Keratinocyte (primary cell): ENCODE measurements around the gene PTRH2. TPM values are rescaled to one million over a fixed set of nuclear protein-coding genes. Genes with fewer than 3 reads are reported as not detected.

Experiments
- DNase-seq: peaks from one replicate; pipeline ENCODE4 v3.0.0-alpha.2; 2011; ENCODE audit warnings: low read depth, missing footprints, low spot score
- FAIRE-seq: peaks from 2 replicates; lab custom pipeline; 2011; peaks lifted over from hg19 to GRCh38; lab: Jason Lieb, UNC
- H2AFZ ChIP-seq: 2 replicates; pipeline ENCODE4 v1.6.0; 2012; ENCODE audit warnings: low read length, control low read depth, inconsistent platforms; ENCODE audit not compliant: control insufficient read depth
- H3K27ac ChIP-seq: 2 replicates; pipeline ENCODE4 v1.5.1; 2011; ENCODE audit warnings: low read length; ENCODE audit not compliant: control insufficient read depth, insufficient read depth
- H3K27me3 ChIP-seq: 3 replicates; pipeline ENCODE4 v1.6.0; 2011; ENCODE audit warnings: low read length; ENCODE audit not compliant: control insufficient read depth, insufficient read depth; ENCODE audit errors: extremely low read depth
- H3K36me3 ChIP-seq, 2 experiments: 2 replicates in 1 of 2; 3 replicates in 1 of 2; pipeline ENCODE4 v1.5.1; 2011; ENCODE audit warnings: low read length in 2 of 2, mild to moderate bottlenecking in 1 of 2; ENCODE audit not compliant: control insufficient read depth in 2 of 2, insufficient read depth in 2 of 2; ENCODE audit errors: extremely low read depth in 1 of 2
- H3K4me1 ChIP-seq: 3 replicates; pipeline ENCODE4 v1.5.1; 2011; ENCODE audit warnings: low read length; ENCODE audit not compliant: control insufficient read depth, insufficient read depth; ENCODE audit errors: extremely low read depth
- H3K4me2 ChIP-seq: 3 replicates; pipeline ENCODE4 v1.6.0; 2011; ENCODE audit warnings: low read depth, low read length; ENCODE audit not compliant: control insufficient read depth, insufficient read depth; ENCODE audit errors: extremely low read depth
- H3K4me3 ChIP-seq, 3 experiments: fragments of 200-600 bp in 1 of 3; sonication (generic) in 1 of 3; 2 replicates in 2 of 3; 3 replicates in 1 of 3; pipeline ENCODE4 v1.5.1; 2011 to 2016; ENCODE audit warnings: low read length in 3 of 3, mild to moderate bottlenecking in 3 of 3, control low read depth in 2 of 3, inconsistent platforms in 1 of 3, low read depth in 1 of 3, mixed read lengths in 1 of 3, mixed run types in 1 of 3, moderate library complexity in 1 of 3; ENCODE audit not compliant: control insufficient read depth in 2 of 3, insufficient read depth in 2 of 3; ENCODE audit errors: extremely low read depth in 1 of 3
- H3K79me2 ChIP-seq: 2 replicates; pipeline ENCODE4 v1.6.0; 2012; ENCODE audit warnings: low read length; ENCODE audit not compliant: control insufficient read depth, insufficient read depth
- H3K9ac ChIP-seq: 3 replicates; pipeline ENCODE4 v1.6.0; 2011; ENCODE audit warnings: low read length; ENCODE audit not compliant: control insufficient read depth, insufficient read depth; ENCODE audit errors: extremely low read depth
- H3K9me1 ChIP-seq: 3 replicates; pipeline ENCODE4 v1.6.0; 2011; ENCODE audit warnings: low read length; ENCODE audit not compliant: control insufficient read depth, insufficient read depth; ENCODE audit errors: extremely low read depth
- H3K9me3 ChIP-seq: 2 replicates; pipeline ENCODE4 v1.5.1; 2012; ENCODE audit warnings: low read depth, low read length; ENCODE audit not compliant: control insufficient read depth
- H4K20me1 ChIP-seq: 3 replicates; pipeline ENCODE4 v1.6.0; 2011; ENCODE audit warnings: low read length; ENCODE audit not compliant: control insufficient read depth, insufficient read depth; ENCODE audit errors: extremely low read depth
- CTCF ChIP-seq, 3 experiments: IDR thresholded peaks in 1 of 3; conservative IDR thresholded peaks in 1 of 3; optimal IDR thresholded peaks in 1 of 3; 2 replicates in 2 of 3; 3 replicates in 1 of 3; pipeline versions ENCODE3 to v1.5.1; 2011; ENCODE audit warnings: low read length in 3 of 3, mild to moderate bottlenecking in 3 of 3, moderate library complexity in 2 of 3, control low read depth in 1 of 3, inconsistent platforms in 1 of 3; ENCODE audit not compliant: insufficient read depth in 2 of 3; ENCODE audit errors: extremely low read depth in 1 of 3
- EZH2 ChIP-seq: IDR thresholded peaks from one replicate; pipeline ENCODE4 v1.6.1; 2012; ENCODE audit warnings: inconsistent platforms, mild to moderate bottlenecking, low read length, moderate library complexity
- dilution Hi-C: fragments of 300-500 bp; cut with MboI; formaldehyde crosslinking; loops from one replicate; pipeline ENCODE4 v1.7.0; 2020; ENCODE audit warnings: low sequenced_read_pairs; ENCODE audit not compliant: extremely low pct_ligation_motif_present
- polyA plus RNA-seq, 5 experiments: library from polyadenylated mRNA; depleted of rRNA in 3 of 5; stranded (reverse) in 3 of 5; stranded (forward) in 1 of 5; unstranded in 1 of 5; fragments of >200 nt; gene quantifications; 1 replicate in 1 of 5; 2 replicates in 3 of 5; 3 replicates in 1 of 5; pipeline versions ENCODE4 v1.2.1 to v1.2.3, GENCODE V29; 2011 to 2012; ENCODE audit warnings: missing spikeins in 2 of 5, low read depth in 1 of 5, low replicate concordance in 1 of 5

PTRH2 gene
- polyA plus RNA-seq, 1 donor (not counting 4 experiments of a cell fraction or from before 2014, with no cell fraction given), result 107 TPM

- H3K4me2 ChIP-seq, result no peak overlapping the region
- H3K4me3 ChIP-seq, result no peak overlapping the region
- FAIRE-seq (no peak), DNase-seq (no peak)
- H3K27ac ChIP-seq, result no peak overlapping the region
- H3K36me3 ChIP-seq, result peaks cover 11 to 33% of the 10 kb centered on the region in 2 experiments
- H2AFZ ChIP-seq, result no peak overlapping the region
- H3K9me3 ChIP-seq, result no peaks in the 10 kb centered on the region
- peaks cover 18% of the 10 kb centered on the region for H3K4me1 ChIP-seq
- no peak overlapping the region for H3K9ac ChIP-seq
- H3K27me3 ChIP-seq, result no peaks in the 10 kb centered on the region
- H3K9me1 ChIP-seq, result no peaks in the 10 kb centered on the region
- TF ChIP-seq CTCF (optimal IDR thresholded peaks at IDR 0.05 in 1 of 3, IDR thresholded peaks at IDR 0.05 in 1 of 3, conservative IDR thresholded peaks at IDR 0.05 in 1 of 3; ENCODE audit: extremely low read depth in 1 of 3, insufficient read depth in 2 of 3, low read length in 3 of 3) (no peak), EZH2 (no peak)
- dilution Hi-C loops, result no loop called here
- peaks cover 98% of the 10 kb centered on the region for H3K79me2 ChIP-seq
- peaks cover 23% of the 10 kb centered on the region for H4K20me1 ChIP-seq
Measured at GRCh38 chr17:59702304-59702703, 4.9 kb downstream of the PTRH2 start.

DNA sequence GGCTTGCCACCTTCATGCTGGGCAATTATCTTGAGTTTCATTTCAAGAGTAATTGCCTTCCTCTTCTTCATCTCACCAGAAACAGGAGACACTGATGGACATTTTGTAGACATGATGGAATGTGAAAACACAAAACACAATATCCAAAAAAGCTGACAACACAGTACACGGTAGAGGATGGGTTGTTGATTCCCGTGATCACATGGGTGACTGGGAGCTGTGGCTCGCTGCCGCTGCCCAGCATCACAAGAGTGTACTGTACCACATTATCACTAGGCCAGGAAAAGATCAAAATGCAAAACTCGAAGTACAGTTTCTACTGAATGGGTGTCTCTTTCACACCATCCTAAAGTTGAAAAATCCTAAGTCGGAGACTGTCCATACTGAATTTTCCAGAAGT is 7.4 kb downstream of the PTRH2 start:
- Histone ChIP-seq H3K27me3 (no peaks in the 10 kb centered on the region), H3K27ac (no peak overlapping the region), H3K9me1 (no peaks in the 10 kb centered on the region), H3K4me1 (peaks cover 9% of the 10 kb centered on the region), H4K20me1 (peaks cover 20% of the 10 kb centered on the region), H3K9me3 (no peaks in the 10 kb centered on the region), H3K79me2 (peaks cover 97% of the 10 kb centered on the region), H2AFZ (no peak overlapping the region), H3K9ac (no peak overlapping the region), H3K4me2 (no peak overlapping the region), H3K36me3 (peaks cover 18 to 45% of the 10 kb centered on the region in 2 experiments), H3K4me3 (no peak overlapping the region)
- no peak for TF ChIP-seq CTCF (optimal IDR thresholded peaks at IDR 0.05 in 1 of 3, IDR thresholded peaks at IDR 0.05 in 1 of 3, conservative IDR thresholded peaks at IDR 0.05 in 1 of 3; ENCODE audit: extremely low read depth in 1 of 3, insufficient read depth in 2 of 3, low read length in 3 of 3)
- no peak for TF ChIP-seq EZH2
- dilution Hi-C loops, result no loop called here
- DNase-seq (no peak), FAIRE-seq (no peak)
